ENCODE data around the gene FRMPD4. TPM values are rescaled to one million over a fixed set of nuclear protein-coding genes. Genes with fewer than 3 reads are reported as not detected.

The FRMPD4 gene
- total RNA-seq, 1 donor from 2014 or later, result 0.29 TPM

DNA sequence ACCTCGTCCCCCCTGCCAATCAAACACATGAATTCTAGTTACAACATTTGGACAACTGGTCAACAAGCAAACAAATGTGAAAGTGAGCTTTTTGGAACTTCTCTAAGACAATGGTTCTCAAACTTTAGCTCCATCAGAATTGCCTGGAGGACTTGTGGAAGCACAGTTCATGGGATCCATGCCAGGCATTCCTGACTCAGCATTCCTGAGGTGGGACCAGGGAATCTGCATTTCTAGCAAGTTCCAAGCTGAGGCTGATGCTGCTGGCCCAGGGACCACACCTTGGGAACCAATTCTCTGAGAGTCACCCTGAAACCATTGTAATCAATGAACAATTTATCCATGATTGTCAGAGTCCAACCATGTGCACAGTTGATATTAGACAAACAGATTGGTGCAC lies 609.2 kb downstream of the FRMPD4 start:
- DNase-seq (no peak), ATAC-seq (no peak)
- intact Hi-C loops (cut with DNase I), result no loop called here
- TF ChIP-seq CTCF (IDR thresholded peaks at IDR 0.05), result no peak
- no peak overlapping the region for H3K4me3 ChIP-seq
- no peaks in the 10 kb centered on the region for H3K4me1 ChIP-seq
- H3K27me3 ChIP-seq, result no peaks in the 10 kb centered on the region
- H3K9me3 ChIP-seq, result no peaks in the 10 kb centered on the region
- H3K36me3 ChIP-seq, result no peaks in the 10 kb centered on the region
- no peak overlapping the region for H3K27ac ChIP-seq

DNA sequence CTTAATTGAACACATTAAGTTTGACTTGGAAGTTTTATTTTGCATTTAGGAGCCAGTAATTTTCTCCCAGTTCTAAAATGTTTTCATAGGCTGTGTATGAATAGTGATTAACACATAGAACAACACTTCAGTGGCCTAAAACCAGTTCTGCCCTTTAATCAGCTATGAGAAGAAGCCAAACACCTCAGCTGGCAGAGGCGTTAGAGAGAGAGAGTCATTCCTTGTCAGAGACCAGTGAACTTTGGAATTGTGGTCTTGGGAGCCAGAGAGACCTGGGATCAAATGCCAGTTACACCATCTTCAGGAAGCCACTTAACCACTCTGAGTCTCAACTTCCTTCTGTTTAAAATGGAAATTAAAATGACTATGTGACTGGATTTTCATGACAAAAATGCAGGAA lies 613.6 kb downstream of the FRMPD4 start:
- ATAC-seq (no peak), DNase-seq (no peak)
- intact Hi-C loops (cut with DNase I), result no loop called here
- TF ChIP-seq CTCF (IDR thresholded peaks at IDR 0.05), result no peak
- Histone ChIP-seq H3K27me3 (no peaks in the 10 kb centered on the region), H3K4me1 (no peaks in the 10 kb centered on the region), H3K27ac (no peak overlapping the region), H3K9me3 (no peaks in the 10 kb centered on the region), H3K36me3 (no peaks in the 10 kb centered on the region), H3K4me3 (no peak overlapping the region)

DNA sequence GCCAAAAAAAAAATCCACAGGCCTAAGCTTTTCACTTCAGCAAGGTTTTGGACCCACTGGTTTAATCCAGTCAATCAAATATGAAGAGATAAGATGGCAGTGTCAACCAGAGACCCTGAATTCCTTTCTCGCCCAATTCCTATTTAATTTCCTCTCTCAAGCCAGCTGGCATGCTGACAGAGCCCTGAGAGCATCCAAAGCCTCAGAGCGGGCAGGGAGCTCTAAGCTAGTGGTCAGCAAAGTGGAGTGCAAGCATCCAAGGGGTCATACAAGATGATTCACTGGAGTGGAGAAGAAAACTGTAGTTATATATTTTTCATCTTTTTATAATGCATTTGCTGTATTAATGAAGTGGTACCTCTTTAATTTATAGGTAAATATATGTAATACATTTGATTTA lies 615.1 kb downstream of the FRMPD4 start:
- no peak for TF ChIP-seq CTCF (IDR thresholded peaks at IDR 0.05)
- Histone ChIP-seq H3K36me3 (no peaks in the 10 kb centered on the region), H3K4me1 (no peaks in the 10 kb centered on the region), H3K4me3 (no peak overlapping the region), H3K27me3 (no peaks in the 10 kb centered on the region), H3K9me3 (no peaks in the 10 kb centered on the region), H3K27ac (no peak overlapping the region)
- ATAC-seq (no peak), DNase-seq (no peak)
- intact Hi-C loops (cut with DNase I), result no loop called here

GRCh38 chrX:12758291-12758690 lies 620.0 kb downstream of the FRMPD4 start:
- H3K27ac ChIP-seq, result no peak overlapping the region
- H3K36me3 ChIP-seq, result no peaks in the 10 kb centered on the region
- ATAC-seq, result no peak
- TF ChIP-seq CTCF (IDR thresholded peaks at IDR 0.05), result no peak
- H3K27me3 ChIP-seq, result no peaks in the 10 kb centered on the region
- no peaks in the 10 kb centered on the region for H3K4me1 ChIP-seq
- no peak overlapping the region for H3K4me3 ChIP-seq
- intact Hi-C loops (cut with DNase I), result no loop called here
- H3K9me3 ChIP-seq, result no peaks in the 10 kb centered on the region
- no peak for DNase-seq

- H3K36me3 ChIP-seq, result no peaks in the 10 kb centered on the region
- intact Hi-C loops (cut with DNase I), result no loop called here
- no peak for TF ChIP-seq CTCF (IDR thresholded peaks at IDR 0.05)
- DNase-seq (no peak), ATAC-seq (no peak)
- no peaks in the 10 kb centered on the region for H3K27me3 ChIP-seq
- no peaks in the 10 kb centered on the region for H3K9me3 ChIP-seq
- H3K4me1 ChIP-seq, result no peaks in the 10 kb centered on the region
- no peak overlapping the region for H3K4me3 ChIP-seq
- H3K27ac ChIP-seq, result no peak overlapping the region
These were observed 629.6 kb downstream of the FRMPD4 start for GRCh38 chrX:12767856-12768255.

DNA sequence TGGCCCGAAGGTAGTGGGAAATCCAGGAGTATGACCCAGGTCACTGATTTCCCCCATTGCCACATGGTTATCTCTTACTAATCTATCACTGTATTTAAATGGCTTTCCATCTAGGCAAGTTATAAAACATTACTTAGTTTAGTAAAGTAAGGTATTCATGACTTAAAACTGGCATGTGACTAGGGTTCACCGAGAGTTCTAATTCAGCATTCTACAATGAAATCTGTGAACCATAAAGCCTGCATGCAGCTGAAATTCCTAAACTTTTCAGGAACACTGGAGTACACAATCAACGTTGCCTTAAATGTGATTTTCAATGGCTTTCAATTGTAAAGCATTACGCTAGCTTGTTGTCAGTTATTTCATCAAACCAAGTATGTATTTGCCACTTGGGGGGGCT lies 630.2 kb downstream of the FRMPD4 start:
- TF ChIP-seq CTCF (IDR thresholded peaks at IDR 0.05), result no peak
- no peak for DNase-seq
- H3K4me1 ChIP-seq, result no peaks in the 10 kb centered on the region
- ATAC-seq, result no peak
- no peaks in the 10 kb centered on the region for H3K36me3 ChIP-seq
- intact Hi-C loops (cut with DNase I), result no loop called here
- H3K27me3 ChIP-seq, result no peaks in the 10 kb centered on the region
- H3K4me3 ChIP-seq, result no peak overlapping the region
- H3K27ac ChIP-seq, result no peak overlapping the region
- H3K9me3 ChIP-seq, result no peaks in the 10 kb centered on the region

All from upper lobe of right lung (tissue), 1 donor.